AG08395 (cell line): ENCODE results near the gene STX18.
"Not testable (repeated sequence)": the region's sequence is repeated elsewhere in the genome, so short reads cannot be mapped to it uniquely, and the experiment has no call there.

ENCODE experiments used
- DNase-seq: peaks from one replicate; pipeline ENCODE4 v3.0.0; 2012; ENCODE audit warnings: mixed read lengths, low spot score

The STX18 gene

DNA sequence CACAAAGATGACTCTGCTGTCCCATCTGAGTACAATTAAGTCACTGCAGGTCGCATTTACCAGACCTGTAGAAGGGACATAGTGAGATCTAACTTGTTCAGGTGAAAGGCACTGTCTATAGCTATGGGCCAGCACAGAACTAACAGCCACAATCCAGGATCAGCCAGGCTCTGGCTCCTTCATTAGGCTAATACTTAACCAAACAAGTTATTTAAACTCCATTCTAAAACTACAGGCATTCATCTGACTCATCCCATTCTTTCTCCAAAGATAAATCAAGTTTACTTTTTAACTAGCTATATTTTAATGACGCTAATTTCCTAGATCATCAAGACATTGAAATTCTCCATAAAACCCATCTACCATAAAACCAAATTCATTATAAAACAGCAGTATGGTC, 62.5 kb downstream of the STX18 start:
- DNase-seq, result no peak

- DNase-seq, result no peak
Measured at GRCh38 chr4:4477796-4478195, 64.1 kb downstream of the STX18 start.

DNA sequence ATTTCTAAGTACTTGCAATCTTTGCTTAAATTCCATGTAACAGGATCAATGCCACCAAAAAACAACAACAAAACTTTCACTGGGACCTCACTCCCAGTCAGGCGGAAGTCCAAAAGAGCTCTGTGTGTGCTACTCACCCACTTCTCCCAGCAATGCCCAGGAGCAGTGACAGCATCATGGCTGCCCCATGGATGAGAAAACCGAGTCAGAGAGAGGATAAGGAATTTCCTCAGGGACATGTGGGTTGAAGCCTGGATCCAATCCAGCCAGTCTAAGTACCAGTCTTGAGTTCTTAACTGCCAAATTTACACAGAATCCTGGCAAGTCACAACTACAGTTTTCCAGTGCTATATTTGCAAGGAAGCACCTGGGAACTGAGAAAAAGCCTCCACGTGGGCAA, 64.5 kb downstream of the STX18 start:
- no peak for DNase-seq

DNA sequence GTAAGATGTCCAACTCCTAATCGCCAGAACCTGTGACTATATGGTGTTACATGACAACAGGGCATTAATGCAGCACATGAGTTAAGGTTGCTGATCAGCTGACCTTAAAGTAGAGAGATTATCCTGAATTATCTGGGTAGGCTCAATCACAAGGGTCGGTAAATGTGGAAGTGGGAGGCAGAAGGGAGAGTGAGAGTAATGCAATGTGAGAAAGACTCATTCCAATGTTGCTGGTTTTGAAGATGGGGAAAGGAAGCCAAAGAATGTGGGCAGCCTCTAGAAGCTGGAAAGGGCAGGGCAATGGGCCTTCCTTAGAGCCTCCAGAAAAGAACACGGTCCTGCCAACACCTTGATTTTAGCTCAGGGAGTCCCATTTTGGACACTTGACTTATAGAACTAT, 67.4 kb downstream of the STX18 start:
- DNase-seq, result no peak

DNA sequence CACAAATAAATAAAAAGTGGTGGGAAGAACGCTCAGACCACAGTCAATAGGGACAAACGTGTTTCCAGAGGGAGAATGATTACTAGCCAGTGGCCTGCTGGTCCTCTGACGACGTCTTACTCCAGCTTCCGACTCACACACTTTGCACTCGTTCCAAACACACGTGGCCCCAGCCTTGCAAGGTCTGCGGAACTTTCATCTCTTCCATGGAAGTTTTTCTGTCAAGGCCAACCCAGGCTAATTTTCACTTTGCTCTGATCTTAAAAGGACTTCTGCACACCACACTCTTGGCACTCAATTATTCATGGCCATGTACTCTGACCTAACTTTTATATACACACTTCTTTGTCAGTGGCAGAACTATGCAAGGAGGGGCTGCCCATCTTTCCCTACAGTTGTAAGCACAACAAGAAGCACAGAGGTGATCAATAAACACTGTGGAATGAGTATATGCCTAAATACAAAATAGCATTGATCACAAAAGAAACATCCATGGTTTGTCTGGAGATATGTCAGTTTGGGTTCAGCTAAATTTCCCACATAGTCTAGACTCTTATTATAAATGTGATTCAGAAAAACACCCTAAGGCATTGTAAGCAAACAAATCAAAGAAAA, 69.4 kb downstream of the STX18 start:
- DNase-seq, result no peak

- DNase-seq, result no peak
Measured at GRCh38 chr4:4471195-4471594, 70.7 kb downstream of the STX18 start.

- no peak for DNase-seq
Measured at GRCh38 chr4:4470208-4470607, 71.6 kb downstream of the STX18 start.

DNA sequence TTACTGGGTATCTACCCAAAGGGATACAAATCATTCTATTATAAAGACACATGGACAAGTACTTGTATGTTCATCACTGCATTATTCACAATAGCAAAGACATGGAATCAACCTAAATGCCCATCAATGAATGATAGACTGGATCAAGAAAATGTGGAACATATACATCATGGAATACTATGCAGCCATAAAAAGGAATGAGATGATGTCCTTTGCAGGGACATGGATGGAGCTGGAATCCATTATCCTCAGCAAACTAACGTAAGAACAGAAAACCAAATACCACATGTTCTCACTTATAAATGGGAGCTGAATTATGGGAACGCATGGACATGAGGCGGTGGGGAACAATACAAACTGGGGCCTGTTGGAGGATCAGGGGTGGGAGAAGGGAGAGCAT, 76.6 kb downstream of the STX18 start:
- not testable (repeated sequence) for DNase-seq

GRCh38 chr4:4462970-4463369, 78.9 kb downstream of the STX18 start:
- no peak for DNase-seq

GRCh38 chr4:4461850-4462249, 80.0 kb downstream of the STX18 start:
- no peak for DNase-seq

DNA sequence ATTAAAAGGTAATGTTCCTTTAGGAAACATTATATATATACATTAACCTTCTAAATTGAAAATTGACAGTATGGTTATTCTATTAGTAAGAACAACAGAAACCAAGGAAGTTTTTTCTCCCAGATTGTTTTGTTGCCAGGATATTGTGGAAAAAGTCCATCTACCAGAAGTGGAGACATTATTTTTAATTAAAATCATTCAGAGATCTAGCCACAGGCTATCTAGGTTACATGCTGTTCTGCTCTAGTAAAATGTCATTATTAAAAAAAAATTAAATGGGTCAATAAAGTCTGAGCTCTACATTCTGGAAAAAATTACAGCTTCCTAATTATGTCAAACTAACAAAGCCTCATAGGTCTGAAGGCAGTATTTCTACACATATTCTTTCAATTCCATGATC, 80.7 kb downstream of the STX18 start:
- DNase-seq, result no peak

- no peak for DNase-seq
Measured at GRCh38 chr4:4460759-4461158, 81.1 kb downstream of the STX18 start.

DNA sequence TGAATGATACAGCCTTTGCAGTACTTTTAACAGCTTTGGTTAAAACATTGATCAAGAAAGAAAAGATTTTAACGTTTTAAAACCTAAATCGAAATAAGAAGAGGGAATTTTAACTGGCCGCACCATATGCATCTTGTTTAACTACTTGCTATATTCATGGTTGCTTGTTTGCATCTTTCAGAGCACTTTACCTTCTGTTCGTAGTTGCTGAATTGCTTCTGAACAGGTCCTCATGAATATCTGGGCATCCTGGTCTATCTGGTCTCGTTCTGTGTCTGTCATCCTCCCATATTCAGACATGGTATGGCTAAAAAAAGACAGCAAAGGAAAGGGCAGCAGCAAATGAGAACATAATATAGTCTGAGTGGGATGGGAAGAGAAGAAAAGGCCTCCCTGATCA, 82.7 kb downstream of the STX18 start:
- DNase-seq, result no peak

DNA sequence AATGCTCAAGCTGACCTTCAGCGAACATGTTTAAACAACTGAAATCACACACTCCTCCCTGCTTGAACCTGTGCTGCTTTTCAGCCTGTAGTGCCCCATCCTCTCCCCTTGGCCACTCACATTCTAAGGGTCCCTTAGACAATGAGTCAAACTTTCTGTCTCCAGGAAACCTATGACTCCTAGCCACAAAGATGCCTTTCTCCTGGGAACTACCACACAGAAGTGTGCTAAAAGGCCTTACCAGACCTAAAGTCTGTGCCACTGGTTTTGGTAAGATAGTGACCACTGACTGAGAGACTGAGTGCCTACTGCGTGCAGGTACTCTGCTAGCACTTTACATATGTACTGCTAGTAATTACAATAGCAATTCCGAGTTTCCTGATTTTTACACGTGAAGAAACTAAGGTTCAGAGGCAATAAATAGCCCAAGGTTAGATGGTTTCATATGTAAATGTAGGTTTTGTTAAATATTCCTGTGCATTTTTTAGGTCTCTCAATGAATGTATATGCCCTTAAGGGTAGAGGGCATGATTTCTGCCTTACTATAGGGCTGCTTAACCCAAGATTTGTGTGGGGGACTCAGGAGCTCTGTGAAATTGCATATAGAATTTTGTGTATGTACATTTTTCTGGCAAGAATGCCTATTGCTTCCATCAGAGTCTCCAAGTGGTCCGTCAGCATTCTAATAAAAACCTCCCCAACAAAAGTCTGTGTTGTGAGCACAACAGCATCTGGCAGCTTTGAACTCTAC, 83.9 kb downstream of the STX18 start:
- DNase-seq, result peak; percentile 76

- no peak for DNase-seq
Measured at GRCh38 chr4:4456816-4457578, 84.9 kb downstream of the STX18 start.

DNA sequence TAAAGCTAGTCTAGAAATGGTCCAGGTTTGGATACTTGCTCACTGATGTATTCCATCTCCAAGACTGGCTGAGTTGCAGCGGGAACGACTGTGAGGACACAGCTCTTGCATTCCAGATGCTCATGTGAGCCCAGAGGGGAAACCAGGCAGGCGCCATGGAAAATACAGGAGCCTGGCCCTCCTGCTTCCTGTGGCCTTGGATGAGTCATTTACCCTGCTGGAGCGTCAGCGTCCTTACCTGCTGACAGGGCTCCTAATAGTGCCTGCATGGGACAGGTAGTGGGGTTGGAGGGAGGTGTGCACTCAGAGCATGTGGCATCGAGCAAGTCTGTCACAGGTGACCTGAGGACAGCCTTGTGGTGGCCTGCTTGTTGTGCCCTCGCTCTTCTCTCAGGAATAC, 85.5 kb downstream of the STX18 start:
- DNase-seq, result no peak

- DNase-seq, result no peak
Measured at GRCh38 chr4:4455210-4455865, 86.5 kb downstream of the STX18 start.

GRCh38 chr4:4446434-4446833, 95.4 kb downstream of the STX18 start:
- DNase-seq, result peak; percentile 23

GRCh38 chr4:4443821-4444220, 98.0 kb downstream of the STX18 start:
- peak; percentile 50 for DNase-seq

GRCh38 chr4:4440333-4441061, 101.4 kb downstream of the STX18 start:
- DNase-seq, result no peak

GRCh38 chr4:4439782-4440181, 102.1 kb downstream of the STX18 start:
- no peak for DNase-seq

DNA sequence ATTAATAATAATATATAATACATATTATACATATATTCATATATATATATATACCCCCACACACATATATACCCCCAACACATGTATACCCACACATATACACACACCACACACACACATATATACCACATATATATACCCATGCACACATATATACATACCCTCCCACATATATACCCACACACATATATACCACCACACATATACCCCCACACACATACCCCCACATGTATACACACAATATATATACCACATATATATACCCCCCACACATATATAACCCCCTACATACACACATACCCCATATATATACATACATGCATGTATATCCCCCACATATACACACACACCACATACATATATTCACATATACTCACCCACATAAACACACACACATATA, 103.0 kb downstream of the STX18 start:
- DNase-seq, result no peak
